HL-60 (cell line): ENCODE measurements around the gene TCHP.

ENCODE experiments used
- DNase-seq, 2 experiments: peaks; one replicate each; pipeline ENCODE4 v3.0.0-alpha.2; 2010 to 2020; ENCODE audit warnings: low read depth in 1 of 2, low spot score in 1 of 2
- H3K27ac ChIP-seq: fragments of 250-450 bp; sonication (Bioruptor Pico); replicated peaks from 2 replicates; pipeline ENCODE4 v1.5.1; 2020; ENCODE audit warnings: mild to moderate bottlenecking, moderate library complexity
- H3K27me3 ChIP-seq: fragments of 250-450 bp; sonication (Bioruptor Pico); 2 replicates; pipeline ENCODE4 v1.5.1; 2021; ENCODE audit warnings: mild to moderate bottlenecking, moderate library complexity; ENCODE audit not compliant: insufficient read depth, poor library complexity, severe bottlenecking
- H3K4me3 ChIP-seq: replicated peaks from 2 replicates; pipeline ENCODE4 v1.5.1; 2011; ENCODE audit warnings: mild to moderate bottlenecking, control low read depth, low read length; ENCODE audit not compliant: insufficient read depth
- GABPA ChIP-seq: IDR thresholded peaks from 2 replicates; pipeline ENCODE4 v1.6.1; 2012; ENCODE audit warnings: low read depth
- POLR2AphosphoS5 ChIP-seq: IDR thresholded peaks from 2 replicates; pipeline ENCODE4 v1.6.1; 2012; ENCODE audit warnings: low read depth
- SPI1 ChIP-seq: IDR thresholded peaks from 2 replicates; pipeline ENCODE4 v1.6.1; 2012; ENCODE audit warnings: low read depth, mild to moderate bottlenecking, borderline replicate concordance
- TF ChIP-seq, protein P1 (sequence below): IDR thresholded peaks from 2 replicates; pipeline ENCODE4 v1.6.1; 2012; ENCODE audit warnings: low read depth; ENCODE audit not compliant: insufficient replicate concordance
- TF ChIP-seq, protein P2 (sequence below): IDR thresholded peaks from one replicate; pipeline ENCODE4 v1.5.1; 2011; ENCODE audit warnings: low read length, control low read depth, inconsistent platforms; ENCODE audit not compliant: insufficient read depth

The TCHP gene

DNA sequence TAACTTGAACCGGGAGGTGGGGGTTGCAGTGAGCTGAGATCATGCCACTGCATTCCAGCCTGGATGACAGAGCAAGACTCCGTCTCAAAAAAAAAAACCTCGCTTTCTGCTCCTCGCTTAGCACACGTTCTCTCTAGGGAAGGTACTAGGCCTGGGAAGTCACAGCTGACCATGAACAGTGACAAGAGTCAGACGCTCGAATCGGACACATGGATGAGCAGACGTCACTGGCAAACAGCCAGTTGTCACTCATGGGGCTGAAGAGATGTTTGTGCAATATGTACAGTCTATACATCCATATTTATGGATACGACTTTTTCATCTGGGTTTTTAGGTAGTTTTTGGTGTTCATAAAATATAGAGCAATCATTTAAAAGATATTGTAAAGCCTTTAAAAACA lies 19.4 kb downstream of the TCHP start:
- no peak overlapping the region for H3K4me3 ChIP-seq
- no peak overlapping the region for H3K27ac ChIP-seq
- TF ChIP-seq SPI1 (no peak), POLR2AphosphoS5 (no peak), GABPA (no peak)
- TF ChIP-seq, protein P1, sequence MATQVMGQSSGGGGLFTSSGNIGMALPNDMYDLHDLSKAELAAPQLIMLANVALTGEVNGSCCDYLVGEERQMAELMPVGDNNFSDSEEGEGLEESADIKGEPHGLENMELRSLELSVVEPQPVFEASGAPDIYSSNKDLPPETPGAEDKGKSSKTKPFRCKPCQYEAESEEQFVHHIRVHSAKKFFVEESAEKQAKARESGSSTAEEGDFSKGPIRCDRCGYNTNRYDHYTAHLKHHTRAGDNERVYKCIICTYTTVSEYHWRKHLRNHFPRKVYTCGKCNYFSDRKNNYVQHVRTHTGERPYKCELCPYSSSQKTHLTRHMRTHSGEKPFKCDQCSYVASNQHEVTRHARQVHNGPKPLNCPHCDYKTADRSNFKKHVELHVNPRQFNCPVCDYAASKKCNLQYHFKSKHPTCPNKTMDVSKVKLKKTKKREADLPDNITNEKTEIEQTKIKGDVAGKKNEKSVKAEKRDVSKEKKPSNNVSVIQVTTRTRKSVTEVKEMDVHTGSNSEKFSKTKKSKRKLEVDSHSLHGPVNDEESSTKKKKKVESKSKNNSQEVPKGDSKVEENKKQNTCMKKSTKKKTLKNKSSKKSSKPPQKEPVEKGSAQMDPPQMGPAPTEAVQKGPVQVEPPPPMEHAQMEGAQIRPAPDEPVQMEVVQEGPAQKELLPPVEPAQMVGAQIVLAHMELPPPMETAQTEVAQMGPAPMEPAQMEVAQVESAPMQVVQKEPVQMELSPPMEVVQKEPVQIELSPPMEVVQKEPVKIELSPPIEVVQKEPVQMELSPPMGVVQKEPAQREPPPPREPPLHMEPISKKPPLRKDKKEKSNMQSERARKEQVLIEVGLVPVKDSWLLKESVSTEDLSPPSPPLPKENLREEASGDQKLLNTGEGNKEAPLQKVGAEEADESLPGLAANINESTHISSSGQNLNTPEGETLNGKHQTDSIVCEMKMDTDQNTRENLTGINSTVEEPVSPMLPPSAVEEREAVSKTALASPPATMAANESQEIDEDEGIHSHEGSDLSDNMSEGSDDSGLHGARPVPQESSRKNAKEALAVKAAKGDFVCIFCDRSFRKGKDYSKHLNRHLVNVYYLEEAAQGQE = no peak
- TF ChIP-seq, protein P2, sequence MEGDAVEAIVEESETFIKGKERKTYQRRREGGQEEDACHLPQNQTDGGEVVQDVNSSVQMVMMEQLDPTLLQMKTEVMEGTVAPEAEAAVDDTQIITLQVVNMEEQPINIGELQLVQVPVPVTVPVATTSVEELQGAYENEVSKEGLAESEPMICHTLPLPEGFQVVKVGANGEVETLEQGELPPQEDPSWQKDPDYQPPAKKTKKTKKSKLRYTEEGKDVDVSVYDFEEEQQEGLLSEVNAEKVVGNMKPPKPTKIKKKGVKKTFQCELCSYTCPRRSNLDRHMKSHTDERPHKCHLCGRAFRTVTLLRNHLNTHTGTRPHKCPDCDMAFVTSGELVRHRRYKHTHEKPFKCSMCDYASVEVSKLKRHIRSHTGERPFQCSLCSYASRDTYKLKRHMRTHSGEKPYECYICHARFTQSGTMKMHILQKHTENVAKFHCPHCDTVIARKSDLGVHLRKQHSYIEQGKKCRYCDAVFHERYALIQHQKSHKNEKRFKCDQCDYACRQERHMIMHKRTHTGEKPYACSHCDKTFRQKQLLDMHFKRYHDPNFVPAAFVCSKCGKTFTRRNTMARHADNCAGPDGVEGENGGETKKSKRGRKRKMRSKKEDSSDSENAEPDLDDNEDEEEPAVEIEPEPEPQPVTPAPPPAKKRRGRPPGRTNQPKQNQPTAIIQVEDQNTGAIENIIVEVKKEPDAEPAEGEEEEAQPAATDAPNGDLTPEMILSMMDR = no peak
- H3K27me3 ChIP-seq = no peaks in the 10 kb centered on the region
- no peak for DNase-seq

- TF ChIP-seq SPI1 (no peak), POLR2AphosphoS5 (no peak), GABPA (no peak)
- TF ChIP-seq, protein P1 = no peak
- TF ChIP-seq, protein P2 = no peak
- Histone ChIP-seq H3K4me3 (no peak overlapping the region), H3K27me3 (no peaks in the 10 kb centered on the region), H3K27ac (no peak overlapping the region)
- no peak for DNase-seq
Observed at GRCh38 chr12:109920261-109920780, 20.2 kb downstream of the TCHP start.

DNA sequence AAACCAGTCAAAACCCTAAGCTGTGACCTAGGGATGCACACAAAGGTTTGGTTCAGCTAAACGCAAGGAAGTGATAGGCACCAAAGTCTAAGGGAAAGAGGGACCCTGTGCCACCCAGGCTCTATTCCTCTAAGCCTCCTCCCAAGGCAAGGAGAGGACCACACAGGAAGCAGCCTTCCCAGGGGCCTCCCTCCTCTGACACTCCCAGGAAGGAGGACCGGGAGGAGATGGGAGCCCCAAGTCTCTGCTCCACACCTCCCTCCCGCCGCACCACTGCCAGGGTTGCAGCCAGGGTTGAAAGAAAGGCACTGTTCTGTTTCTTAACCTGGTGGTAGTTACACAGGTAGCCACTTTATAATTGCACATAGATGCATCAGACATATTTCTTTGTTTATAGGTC lies 21.9 kb downstream of the TCHP start:
- no peak overlapping the region for H3K27ac ChIP-seq
- TF ChIP-seq, protein P2 = no peak
- TF ChIP-seq SPI1 (no peak), POLR2AphosphoS5 (no peak), GABPA (no peak)
- TF ChIP-seq, protein P1 = no peak
- H3K4me3 ChIP-seq = no peak overlapping the region
- no peaks in the 10 kb centered on the region for H3K27me3 ChIP-seq
- DNase-seq = no peak
